ENCODE data around the gene FAM187B.

GRCh38 chr19:35219008-35219407 lies 9.5 kb downstream of the FAM187B start:
- no peak for TF ChIP-seq CTCF (IDR thresholded peaks at IDR 0.05)
- TF ChIP-seq EZH2 (IDR thresholded peaks at IDR 0.05; ENCODE audit: borderline replicate concordance, insufficient read depth, low read depth, low read length, poor library complexity, severe bottlenecking): no peak

Data from B cell (primary cell).